ENCODE measurements around the gene DYNC1H1. TPM values are rescaled to one million over a fixed set of nuclear protein-coding genes. Genes with fewer than 3 reads are reported as not detected.

The DYNC1H1 gene
- total RNA-seq, 1 donor from 2014 or later = 432 TPM

- TF ChIP-seq, protein P1, sequence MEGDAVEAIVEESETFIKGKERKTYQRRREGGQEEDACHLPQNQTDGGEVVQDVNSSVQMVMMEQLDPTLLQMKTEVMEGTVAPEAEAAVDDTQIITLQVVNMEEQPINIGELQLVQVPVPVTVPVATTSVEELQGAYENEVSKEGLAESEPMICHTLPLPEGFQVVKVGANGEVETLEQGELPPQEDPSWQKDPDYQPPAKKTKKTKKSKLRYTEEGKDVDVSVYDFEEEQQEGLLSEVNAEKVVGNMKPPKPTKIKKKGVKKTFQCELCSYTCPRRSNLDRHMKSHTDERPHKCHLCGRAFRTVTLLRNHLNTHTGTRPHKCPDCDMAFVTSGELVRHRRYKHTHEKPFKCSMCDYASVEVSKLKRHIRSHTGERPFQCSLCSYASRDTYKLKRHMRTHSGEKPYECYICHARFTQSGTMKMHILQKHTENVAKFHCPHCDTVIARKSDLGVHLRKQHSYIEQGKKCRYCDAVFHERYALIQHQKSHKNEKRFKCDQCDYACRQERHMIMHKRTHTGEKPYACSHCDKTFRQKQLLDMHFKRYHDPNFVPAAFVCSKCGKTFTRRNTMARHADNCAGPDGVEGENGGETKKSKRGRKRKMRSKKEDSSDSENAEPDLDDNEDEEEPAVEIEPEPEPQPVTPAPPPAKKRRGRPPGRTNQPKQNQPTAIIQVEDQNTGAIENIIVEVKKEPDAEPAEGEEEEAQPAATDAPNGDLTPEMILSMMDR (IDR thresholded peaks at IDR 0.05) = no peak
- Histone ChIP-seq H3K4me3 (peak overlapping the region; percentile 7), H3K27me3 (no peaks in the 10 kb centered on the region), H3K4me1 (peaks cover 29% of the 10 kb centered on the region), H3K36me3 (peaks cover 26% of the 10 kb centered on the region), H3K27ac (peak overlapping the region; percentile 53), H3K9me3 (no peaks in the 10 kb centered on the region)
- intact Hi-C loops (cut with DNase I) = no loop called here
- peak; percentile 100 for ATAC-seq
- peak; percentile 76 for DNase-seq
Observed at GRCh38 chr14:101972126-101972866, 7.9 kb downstream of the DYNC1H1 start.

DNA sequence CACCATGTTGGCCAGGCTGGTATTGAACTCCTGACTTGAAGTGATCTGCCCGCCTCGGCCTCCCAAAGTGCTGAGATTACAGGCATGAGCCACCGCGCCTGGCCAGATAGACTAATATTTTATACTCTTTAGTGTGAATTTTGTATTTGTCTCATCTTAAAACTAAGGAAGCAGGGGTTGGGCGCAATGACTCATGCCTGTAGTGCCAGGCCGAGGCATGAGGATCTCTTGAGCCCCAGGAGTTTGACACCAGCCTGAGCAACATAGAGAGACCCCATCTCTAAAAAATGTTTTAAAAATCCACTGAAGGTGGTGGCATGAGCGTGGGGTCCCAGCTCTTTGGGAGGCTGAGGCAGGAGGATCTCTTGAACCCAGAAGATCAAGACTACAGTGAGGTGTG lies 9.0 kb downstream of the DYNC1H1 start:
- ATAC-seq (no peak), DNase-seq (no peak)
- H3K4me3 ChIP-seq = no peak overlapping the region
- peaks cover 37% of the 10 kb centered on the region for H3K36me3 ChIP-seq
- no peaks in the 10 kb centered on the region for H3K9me3 ChIP-seq
- peaks cover 29% of the 10 kb centered on the region for H3K4me1 ChIP-seq
- no peaks in the 10 kb centered on the region for H3K27me3 ChIP-seq
- TF ChIP-seq, protein P1 (IDR thresholded peaks at IDR 0.05) = no peak
- H3K27ac ChIP-seq = peak overlapping the region; percentile 52
- intact Hi-C loops (cut with DNase I) = no loop called here

GRCh38 chr14:101975231-101975630 lies 10.9 kb downstream of the DYNC1H1 start:
- intact Hi-C loops (cut with DNase I) = no loop called here
- H3K36me3 ChIP-seq = peaks cover 46% of the 10 kb centered on the region
- ATAC-seq = no peak
- peaks cover 33% of the 10 kb centered on the region for H3K4me1 ChIP-seq
- H3K9me3 ChIP-seq = no peaks in the 10 kb centered on the region
- no peaks in the 10 kb centered on the region for H3K27me3 ChIP-seq
- no peak overlapping the region for H3K4me3 ChIP-seq
- TF ChIP-seq, protein P1 (IDR thresholded peaks at IDR 0.05) = no peak
- DNase-seq = no peak
- H3K27ac ChIP-seq = no peak overlapping the region

DNA sequence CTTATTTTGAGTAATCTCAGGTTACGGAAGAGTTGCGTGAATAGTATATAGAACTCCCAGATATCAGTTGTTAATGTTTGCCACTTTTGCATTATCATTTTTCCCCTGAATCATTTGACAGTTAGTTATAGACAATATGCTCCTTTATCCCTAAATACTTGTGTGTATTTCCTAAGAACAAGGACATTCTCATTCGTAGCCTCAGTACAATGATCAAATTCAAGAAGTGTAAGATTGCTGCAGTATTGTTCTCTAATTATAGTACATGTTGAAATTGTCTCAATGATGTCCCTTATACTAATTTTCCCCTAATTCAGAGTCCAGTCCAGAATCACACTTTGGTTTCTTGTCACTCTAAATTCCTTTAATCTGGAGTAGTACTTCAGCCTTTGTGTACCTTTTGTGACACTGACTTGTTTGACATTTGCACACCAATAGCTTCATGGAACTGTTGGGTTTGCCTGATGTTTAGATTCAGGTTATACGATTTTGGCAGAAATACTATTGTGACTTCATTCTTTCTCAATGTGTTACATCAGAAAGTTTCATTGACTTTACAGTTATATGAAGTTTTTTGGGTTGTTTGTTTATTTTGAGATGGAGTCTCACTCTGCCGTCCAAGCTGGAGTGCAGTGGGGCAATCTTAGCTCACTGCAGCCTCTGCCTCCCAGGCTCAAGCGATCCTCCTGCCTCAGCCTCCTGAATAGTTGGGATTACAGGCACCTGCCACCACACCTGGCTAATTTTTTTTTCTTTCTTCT lies 13.1 kb downstream of the DYNC1H1 start:
- Histone ChIP-seq H3K4me3 (no peak overlapping the region), H3K27ac (no peak overlapping the region), H3K36me3 (peaks cover 68% of the 10 kb centered on the region), H3K27me3 (no peaks in the 10 kb centered on the region), H3K9me3 (no peaks in the 10 kb centered on the region), H3K4me1 (peaks cover 34% of the 10 kb centered on the region)
- no peak for ATAC-seq
- intact Hi-C loops (cut with DNase I) = no loop called here
- TF ChIP-seq, protein P1 (IDR thresholded peaks at IDR 0.05) = no peak
- DNase-seq = no peak

- Histone ChIP-seq H3K36me3 (peaks cover 88% of the 10 kb centered on the region), H3K27ac (no peak overlapping the region), H3K4me3 (no peak overlapping the region), H3K27me3 (no peaks in the 10 kb centered on the region), H3K4me1 (peaks cover 16% of the 10 kb centered on the region), H3K9me3 (no peaks in the 10 kb centered on the region)
- DNase-seq = no peak
- TF ChIP-seq, protein P1 (IDR thresholded peaks at IDR 0.05) = no peak
- no peak for ATAC-seq
- intact Hi-C loops (cut with DNase I) = no loop called here
Observed at GRCh38 chr14:101979666-101980065, 15.3 kb downstream of the DYNC1H1 start.

Measured in upper lobe of right lung (tissue), 1 donor.